Left lobe of liver (tissue), 2 donors: ENCODE results near the gene BCAS4. TPM values are rescaled to one million over a fixed set of nuclear protein-coding genes. Genes with fewer than 3 reads are reported as not detected.
A peak's percentile ranks its signal among the peaks of the same experiment; 100 is the strongest.

Experiments
- ATAC-seq: fragments of 200-7000 bp; cut with Tn5 transposase; one replicate; pipeline ENCODE4 v1.9.1; 2020; ENCODE audit warnings: mild to moderate bottlenecking, moderate library complexity
- DNase-seq: peaks from one replicate; pipeline ENCODE4 v3.0.0-alpha.2; 2020; ENCODE audit warnings: low spot score
- total RNA-seq: library from RNA; stranded (reverse); gene quantifications from one replicate; pipeline ENCODE4 v1.2.1, GENCODE V29; 2021
- donor health status: DM: no; HTN: no; CAD: no; lungs with moderate emphysema.
- donor health status: DM: no; HTN: yes; CAD: no.

BCAS4 gene
- total RNA-seq, 1 donor from 2014 or later, result 0.83 TPM

DNA sequence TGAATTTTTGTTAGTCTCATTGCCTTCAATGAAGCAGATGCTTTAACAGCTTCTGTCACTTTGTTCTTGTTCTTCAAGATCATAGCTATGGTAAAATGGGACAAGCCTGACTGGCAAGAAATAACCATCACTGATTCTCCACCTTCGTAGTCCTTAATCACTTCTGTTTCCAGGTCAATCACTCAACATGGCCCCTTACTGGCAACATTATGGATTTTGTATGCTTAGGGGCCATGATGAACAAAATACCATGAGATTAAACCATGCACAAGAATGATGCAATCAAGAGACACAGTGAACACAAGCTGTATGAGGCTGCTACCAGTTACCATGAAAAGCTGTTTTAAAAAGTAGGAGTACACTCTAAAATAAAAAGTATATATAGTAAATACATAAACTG, 103.6 kb downstream of the BCAS4 start:
- ATAC-seq (no peak), DNase-seq (no peak)

DNA sequence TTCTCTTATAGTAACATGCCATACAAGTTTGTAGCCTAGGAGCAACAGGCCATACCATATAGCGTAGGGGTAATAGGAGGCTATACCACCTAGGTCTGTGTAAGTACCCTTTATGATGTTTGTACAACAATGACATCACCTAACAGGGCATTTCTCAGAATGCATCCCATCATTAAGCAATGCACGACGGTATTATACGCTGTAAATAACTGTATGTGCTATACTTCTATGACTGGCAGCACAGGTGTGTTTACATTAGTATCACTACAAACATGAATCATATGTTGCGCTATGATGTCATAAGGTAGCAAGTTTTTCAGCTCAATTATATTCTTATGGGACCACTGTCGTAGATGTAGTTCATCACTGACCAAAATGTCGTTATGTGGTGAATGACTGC, 105.4 kb downstream of the BCAS4 start:
- DNase-seq (no peak), ATAC-seq (no peak)

DNA sequence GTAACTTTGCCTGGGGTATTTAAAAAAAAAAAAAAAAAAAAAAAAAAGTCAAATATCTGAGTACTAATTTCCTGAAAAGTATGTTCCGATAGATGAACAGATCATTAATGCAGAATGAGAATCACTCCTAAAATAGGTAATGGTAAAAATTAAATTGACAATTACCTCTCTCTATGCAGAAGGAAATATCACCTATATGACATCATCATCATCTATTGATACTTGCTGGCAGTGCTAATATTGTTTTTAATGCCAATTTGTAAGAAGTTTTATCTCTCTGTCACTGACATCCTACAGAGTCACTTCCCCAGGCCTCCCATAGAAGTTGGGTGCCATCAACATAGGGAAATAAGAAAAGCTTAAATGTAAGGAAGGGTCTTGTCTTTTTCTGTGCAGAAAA, 106.4 kb downstream of the BCAS4 start:
- DNase-seq, result no peak
- ATAC-seq, result no peak

DNA sequence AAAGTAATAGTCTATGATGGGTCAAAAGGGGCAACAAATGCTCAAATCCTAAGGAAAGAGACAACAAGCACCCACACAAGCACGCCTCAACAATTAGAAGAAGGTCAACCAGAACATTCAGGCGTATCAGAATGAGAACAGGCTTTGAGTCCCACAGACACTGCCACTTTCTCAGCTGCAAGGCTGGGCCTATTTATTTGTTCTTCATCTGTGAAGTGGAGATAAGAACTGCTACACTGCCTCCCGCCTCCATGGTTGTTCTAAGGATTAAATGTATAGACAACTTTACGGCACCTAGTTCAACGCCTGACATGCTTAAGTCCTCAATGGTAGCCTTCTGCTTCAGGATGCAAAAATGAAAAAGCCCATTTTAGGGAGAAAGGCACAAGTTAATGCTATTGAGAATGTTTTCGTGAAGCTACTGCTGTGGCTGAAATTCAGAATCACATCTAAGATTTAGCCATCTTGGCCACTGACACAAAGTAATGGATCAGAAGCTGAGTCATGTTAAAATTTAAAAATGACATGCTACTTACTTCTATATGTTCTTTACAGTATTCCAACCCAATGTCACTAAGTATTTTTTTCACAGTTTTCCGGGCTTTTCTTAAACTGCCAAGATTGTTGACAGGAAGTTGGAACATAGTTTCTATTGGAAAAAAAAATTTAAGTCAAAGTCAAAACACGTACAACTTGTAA, 108.6 kb downstream of the BCAS4 start:
- DNase-seq (no peak), ATAC-seq (no peak)

DNA sequence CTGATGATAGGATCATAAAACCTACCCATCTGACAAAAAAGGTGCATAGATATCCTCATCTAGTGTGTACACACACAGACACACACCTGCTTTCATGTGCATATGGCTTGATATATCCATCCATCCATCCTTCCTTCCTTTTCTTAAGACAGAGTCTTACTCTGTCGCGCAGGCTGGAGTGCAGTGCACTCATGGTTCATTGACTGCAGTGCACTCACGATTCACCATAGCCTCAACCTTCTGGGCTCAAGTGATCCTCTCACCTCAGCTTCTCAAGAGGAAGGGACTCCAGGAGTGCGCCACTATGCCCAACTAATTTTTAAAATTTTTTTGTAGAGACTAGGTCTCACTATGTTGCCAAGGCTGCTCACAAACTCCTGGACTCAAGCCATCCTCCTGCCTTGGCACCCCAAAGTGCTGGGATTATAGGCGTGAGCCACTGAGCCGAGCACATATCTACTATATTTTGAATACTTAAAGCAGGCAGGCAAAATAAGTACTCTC, 109.3 kb downstream of the BCAS4 start:
- no peak for DNase-seq
- ATAC-seq, result no peak

DNA sequence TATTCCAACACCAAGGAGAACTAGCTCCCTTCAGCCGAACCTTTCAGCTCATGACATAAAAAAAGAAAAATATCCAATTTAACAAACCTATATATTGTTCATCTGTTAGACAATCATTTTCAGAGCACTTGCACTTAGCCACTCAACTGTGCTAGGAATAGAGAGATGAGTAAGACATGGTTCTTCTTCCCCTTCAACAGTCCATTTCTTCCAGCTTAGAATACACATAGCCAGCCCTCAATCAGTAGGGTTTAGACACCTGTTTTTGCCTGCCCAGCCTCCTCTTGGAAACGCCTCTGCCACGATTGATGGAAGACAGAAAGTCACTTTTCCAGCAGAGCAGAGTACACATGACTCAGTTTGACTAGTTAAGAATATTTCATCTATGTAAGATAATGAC, 114.6 kb downstream of the BCAS4 start:
- ATAC-seq (no peak), DNase-seq (no peak)

DNA sequence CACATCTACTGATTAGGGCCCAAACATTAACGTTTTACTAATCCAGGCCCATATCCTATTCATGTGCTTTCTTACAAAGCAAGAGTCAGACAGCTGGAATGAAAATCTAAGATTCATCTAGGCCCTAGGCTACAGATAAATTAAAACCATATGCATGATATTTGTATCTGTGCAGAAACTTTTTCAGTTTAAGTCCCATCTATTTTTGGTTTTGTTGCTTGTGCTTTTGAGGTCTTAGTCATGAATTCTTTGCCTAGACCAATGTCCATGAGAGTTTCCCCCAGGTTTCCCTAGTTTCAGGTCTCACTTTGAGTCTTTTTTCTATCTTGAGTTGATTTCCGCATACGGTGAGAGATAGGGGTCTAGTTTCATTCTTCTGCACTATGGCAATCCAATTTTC, 116.2 kb downstream of the BCAS4 start:
- ATAC-seq (no peak), DNase-seq (no peak)

DNA sequence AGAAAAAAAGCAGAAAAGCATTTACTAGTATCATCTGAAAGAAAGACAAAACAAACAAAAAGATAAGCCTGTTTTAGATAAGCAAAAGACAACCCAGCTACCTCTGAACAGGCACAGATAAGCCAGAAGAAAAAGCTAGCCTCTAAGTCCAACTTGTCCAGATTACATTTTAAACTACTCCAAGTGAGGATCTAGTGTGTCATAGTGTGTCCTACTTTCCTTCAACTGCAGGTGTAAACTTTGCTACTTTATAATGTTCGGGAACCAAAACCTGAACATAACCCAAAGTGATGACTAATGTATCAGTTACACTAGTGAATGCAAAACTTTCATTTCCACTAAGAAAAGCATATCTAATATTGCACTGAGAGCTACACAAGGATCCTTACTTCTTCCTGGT, 116.9 kb downstream of the BCAS4 start:
- DNase-seq (no peak), ATAC-seq (peak; percentile 56)

DNA sequence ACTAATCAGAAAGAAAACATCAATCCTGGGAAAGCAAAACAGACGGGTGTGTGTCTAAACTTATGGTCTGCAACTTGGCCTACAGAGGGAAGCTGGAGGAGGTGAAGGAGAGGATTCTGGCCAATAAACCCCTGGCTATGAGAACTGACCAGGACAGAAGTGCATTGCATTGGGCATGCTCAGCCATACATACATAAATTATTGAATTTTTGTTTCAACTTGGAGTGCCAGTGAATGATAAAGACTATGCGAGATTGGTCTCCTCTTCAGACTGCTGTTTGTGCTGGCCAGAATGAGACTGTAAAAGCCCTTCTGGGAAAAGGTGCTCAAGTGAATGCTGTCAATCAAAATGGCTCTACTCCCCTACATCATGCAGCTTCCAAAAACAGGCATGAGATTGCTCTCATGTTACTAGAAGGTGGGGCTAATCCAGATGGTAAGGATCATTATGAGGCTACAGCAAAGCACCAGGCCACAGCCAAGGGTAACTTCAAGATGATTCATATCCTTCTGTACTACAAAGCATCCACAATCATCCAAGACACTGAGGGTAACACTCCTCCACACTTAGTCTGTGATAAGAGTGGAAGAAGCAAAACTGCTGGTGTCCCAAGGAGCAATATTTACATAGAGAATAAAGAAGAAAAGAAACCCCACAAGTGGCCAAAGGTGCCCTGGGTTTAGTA, 119.0 kb downstream of the BCAS4 start:
- ATAC-seq (no peak), DNase-seq (no peak)

DNA sequence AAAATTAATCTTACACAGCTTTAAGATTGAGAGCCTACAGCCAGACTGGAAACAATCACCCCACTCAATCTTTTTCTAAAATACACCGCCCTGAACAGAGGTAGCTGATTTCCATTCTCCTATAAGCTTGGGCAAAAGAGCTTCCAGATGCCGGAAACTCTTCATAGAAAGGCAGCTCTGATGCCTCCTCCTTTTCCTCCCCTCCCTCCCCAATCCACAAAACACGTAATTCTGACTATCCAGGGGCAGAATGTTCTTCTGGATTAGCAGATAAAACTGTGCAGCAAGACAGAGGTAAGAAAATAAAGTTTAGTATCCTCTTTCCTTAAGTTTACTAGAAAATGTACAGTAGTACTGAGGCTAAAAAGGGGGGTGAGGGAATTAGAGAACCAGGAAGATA, 120.6 kb downstream of the BCAS4 start:
- no peak for DNase-seq
- ATAC-seq, result no peak

DNA sequence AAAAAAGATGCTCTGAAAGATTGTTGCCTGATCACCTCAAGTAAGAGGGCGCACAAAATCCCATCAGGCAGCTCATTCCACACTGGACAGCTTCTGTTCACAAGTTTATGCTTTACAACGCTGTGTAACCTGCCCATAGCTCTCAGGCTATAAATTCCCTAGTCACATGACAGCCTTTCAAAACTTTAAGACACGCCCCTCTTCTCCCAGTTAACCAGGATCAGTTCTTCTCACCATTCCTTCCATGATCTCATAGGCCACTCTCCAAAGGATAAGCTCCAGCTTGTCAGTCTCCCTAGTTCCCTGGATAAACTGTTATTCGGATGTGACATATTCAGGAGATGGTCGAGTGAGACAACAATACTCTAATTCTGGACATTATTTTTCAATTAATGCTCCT, 121.4 kb downstream of the BCAS4 start:
- ATAC-seq (peak; percentile 24), DNase-seq (no peak)

DNA sequence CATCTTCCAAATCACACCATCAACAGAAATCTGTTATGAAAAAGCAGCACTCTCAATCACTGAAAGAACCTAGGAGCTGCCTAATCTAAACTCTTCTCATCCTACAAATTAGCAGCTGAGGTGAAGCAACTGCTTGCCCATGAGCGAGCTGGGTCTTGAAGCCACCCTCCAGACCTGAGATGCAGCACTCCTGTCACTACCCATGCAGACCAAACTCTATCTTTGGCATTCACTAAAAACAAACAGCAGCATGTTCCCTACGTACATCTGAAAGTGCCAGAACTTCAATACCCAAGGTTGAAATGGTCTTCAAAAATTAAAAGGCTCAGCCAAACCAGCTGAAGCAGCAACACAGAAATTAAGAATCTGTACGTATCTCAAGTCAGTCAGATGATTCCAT, 122.1 kb downstream of the BCAS4 start:
- DNase-seq, result no peak
- peak; percentile 25 for ATAC-seq

DNA sequence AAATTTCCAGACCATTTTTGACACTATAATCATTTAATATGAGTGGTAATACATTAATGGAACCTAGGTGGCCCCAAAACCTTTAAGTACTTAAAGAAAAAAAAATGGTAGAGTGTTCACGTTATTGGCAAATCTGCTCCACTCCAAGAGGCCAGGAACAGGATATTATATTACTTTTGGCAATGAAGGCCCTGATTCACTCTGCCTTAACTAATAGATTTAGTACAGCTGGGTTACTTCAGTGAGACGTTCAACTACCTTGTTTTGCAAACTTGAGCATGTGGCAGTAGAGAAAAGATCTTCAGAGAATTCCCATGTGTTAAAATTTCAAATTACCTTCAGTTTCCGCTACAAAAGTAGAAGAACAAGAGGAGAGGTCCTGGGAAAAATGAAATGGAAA, 123.5 kb downstream of the BCAS4 start:
- DNase-seq (no peak), ATAC-seq (no peak)

DNA sequence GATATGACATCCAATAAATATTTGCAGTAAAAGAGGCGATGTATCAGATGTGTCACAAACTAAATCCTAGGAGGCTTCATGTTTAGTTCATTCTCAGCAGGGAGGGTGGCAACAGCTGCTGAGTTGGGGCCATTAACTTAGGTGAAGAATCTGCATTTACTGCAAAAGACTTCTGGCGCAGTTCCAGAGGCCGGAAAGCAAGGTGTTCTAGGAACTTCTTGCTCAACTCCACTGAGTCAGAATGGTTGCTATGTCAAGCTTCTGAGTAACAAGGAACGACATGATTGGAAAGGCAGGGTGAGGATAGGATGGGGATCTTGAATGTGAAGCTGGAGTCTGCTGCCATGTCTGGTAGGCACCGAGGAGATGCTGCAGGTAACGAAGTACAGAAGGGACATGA, 124.7 kb downstream of the BCAS4 start:
- no peak for ATAC-seq
- DNase-seq, result no peak

DNA sequence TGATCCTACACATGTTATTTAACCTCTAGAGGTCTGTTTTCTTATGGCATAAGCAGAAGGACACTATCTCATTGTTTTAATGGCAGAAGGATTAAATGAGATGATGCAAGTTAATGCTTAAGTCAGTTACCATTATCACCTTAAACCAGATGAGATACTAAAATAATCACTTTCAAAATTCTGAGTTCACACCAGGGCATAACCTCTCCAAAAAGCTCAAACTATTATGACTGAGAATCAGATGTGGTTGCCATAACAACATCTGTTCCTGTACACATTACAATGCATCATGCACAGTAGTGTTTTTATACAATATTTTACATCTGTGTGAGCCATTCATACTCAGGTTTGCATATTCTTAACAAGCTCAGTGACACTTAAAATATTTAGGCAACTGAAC, 126.1 kb downstream of the BCAS4 start:
- no peak for ATAC-seq
- DNase-seq, result no peak

DNA sequence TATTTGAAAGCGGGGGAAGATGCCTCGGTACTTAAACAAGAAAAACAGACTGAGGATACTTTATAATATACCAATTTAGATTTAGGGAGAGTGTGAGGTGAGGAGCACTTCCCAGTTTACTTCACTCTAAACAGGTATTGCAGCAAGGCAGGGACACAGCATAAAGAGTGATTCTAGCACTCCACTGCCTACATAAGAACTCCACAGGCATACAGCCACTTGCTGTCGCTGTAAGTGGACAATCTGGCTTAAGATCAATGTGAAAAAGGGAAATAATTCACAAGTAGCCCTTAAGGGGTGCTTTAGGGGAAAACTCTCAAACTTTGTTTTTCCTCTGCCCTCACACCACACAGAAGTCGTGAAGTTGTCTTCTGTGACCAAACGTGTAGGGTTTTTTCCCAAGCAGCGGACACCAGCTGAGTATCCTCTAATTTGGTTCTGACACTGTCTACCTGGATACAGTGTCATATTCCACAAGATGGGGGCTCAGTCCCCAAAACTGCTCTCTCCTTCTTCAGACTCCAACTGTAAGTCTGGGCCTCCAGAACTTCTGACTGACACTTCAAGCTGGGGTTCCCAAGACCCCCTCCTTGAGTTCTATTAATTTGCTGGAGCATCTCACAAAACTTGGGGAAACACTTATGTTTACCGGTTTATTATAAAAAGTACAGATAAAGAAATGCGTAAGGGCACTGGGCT, 127.1 kb downstream of the BCAS4 start:
- no peak for ATAC-seq
- no peak for DNase-seq

DNA sequence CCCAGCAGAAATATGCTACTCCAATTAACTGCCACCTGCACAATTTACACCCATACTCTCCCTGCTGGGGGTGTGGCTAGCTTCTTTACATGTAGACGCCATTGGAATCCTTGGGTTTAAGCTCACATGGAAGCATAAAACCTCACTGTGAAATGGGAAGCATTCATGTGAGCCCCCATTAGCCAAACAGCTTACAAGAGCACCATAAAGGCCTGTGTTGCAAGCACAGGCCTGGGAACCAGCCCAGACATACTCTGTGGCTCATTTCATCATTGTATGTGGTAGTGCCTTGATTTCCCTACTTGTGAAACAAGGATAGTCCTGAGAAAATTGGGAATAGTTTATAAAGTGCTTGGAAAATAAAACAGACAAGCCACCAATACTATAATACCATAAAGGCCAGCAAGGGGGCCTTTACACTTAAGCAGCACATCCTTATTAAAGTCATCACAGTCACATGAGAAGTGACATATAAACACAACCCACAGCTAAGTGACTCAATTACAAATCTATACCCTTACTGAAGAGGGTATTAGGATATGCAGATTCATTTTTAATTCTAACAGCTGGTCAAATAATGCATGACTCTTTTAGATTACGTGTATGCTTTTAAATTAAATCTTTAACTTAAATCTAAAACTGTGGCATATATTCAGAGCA, 129.5 kb downstream of the BCAS4 start:
- ATAC-seq (no peak), DNase-seq (no peak)

DNA sequence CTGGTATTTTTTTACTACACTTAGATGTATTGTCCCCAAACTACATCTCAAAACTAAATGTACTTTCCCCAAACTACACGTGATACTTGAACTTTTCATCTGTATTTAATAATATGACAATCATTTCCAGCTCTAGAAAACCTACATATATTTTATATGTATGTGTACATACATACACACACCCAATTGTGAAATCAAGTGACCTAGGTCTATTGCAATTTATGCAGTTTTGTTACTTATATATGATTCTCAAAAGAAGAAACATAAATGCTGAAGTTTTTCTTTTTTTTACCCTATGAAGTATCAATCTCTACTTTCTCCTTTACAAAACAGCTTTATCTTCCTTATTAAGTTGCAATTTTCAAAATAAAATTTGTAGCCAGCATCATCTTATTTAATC, 131.7 kb downstream of the BCAS4 start:
- DNase-seq (no peak), ATAC-seq (no peak)
